ENCODE data around the gene AIG1.

The AIG1 gene

GRCh38 chr6:143197377-143197776 is 136.7 kb downstream of the AIG1 start:
- no peak for DNase-seq (ENCODE audit: extremely low read depth, low read depth)
- H3K4me3 ChIP-seq (replicated peaks; ENCODE audit: low read depth, low read length): no peak overlapping the region
- no peak for TF ChIP-seq CTCF (IDR thresholded peaks at IDR 0.05; ENCODE audit: low read depth, low read length, missing control alignments)

- DNase-seq (ENCODE audit: extremely low read depth, low read depth): no peak
- no peak for TF ChIP-seq CTCF (IDR thresholded peaks at IDR 0.05; ENCODE audit: low read depth, low read length, missing control alignments)
Observed at GRCh38 chr6:143198312-143198711, 137.6 kb downstream of the AIG1 start.

DNA sequence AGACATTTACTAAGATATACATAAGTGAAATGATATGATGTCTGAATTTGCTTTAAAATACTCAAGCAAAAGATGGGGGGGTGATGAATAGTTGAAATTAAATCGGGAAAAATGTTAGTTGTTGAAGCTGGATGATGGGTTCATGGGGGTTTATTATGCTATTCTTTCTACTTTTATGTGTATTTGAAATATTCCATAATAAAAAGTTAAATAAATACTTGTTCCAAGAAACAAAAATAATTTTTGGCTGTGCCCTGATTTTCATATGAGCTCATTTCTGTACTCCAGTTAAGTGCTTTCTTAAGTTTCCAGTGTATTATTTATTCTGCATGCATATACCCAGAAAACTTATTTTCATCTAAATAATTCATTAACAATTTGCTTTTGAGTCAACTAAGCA is 138.6 kb downstream of the AIG1 start:
- no peak for DNase-seq (ENCODE audit: extremely low read depth, low read depth)
- TF ChIP-seq CTCF (IDR thresholded peaks at IDR 0.05; ENCODE audit: low read depth, low read length, missing control alignments): no peak
- H3K4me3 ChIP-seq (replicated peaks; ENCODE audit: low read depth, low read length): no peak overlapping the region

More at GRCh38 chr6:143198312-143198711, 137.6 kb downstream of the AIG1 start:
- no peak overlapping the region for H3K4me3 ChIP-seq (replicated peaks; ENCODE audit: low read depth, low read length)

- no peak overlapping the region for H3K4me3 ChIP-seq (replicated peaks; ENCODE audit: low read depth, low read length)
- TF ChIP-seq CTCF (IDR thresholded peaks at IDR 0.05; ENCODE audit: low read depth, low read length, missing control alignments): no peak
- no peak for DNase-seq (ENCODE audit: extremely low read depth, low read depth)
Observed at GRCh38 chr6:143200167-143200770, 139.6 kb downstream of the AIG1 start.

GRCh38 chr6:143204045-143204444 is 143.4 kb downstream of the AIG1 start:
- no peak for DNase-seq (ENCODE audit: extremely low read depth, low read depth)
- no peak for TF ChIP-seq CTCF (IDR thresholded peaks at IDR 0.05; ENCODE audit: low read depth, low read length, missing control alignments)
- no peak overlapping the region for H3K4me3 ChIP-seq (replicated peaks; ENCODE audit: low read depth, low read length)

GRCh38 chr6:143205131-143205535 is 144.4 kb downstream of the AIG1 start:
- H3K4me3 ChIP-seq (replicated peaks; ENCODE audit: low read depth, low read length): no peak overlapping the region
- DNase-seq (ENCODE audit: extremely low read depth, low read depth): no peak
- no peak for TF ChIP-seq CTCF (IDR thresholded peaks at IDR 0.05; ENCODE audit: low read depth, low read length, missing control alignments)

DNA sequence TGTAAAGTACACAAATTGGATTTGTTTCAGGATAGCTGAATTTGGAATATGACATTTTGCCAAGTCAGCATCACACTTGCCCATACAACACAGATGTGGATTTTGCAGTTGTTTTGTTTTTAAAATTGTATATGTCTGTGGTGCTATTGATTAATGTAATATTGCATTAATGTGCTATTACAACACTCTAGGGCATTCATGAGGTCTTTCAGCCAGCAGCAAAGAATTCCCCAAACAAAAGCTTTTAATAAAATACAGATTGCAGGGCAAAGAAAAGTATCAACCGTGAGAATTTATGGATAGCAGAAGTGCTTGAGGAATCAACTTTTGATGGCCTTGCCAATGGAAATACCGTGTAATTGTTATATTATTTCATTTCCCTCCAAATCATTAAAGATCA is 144.9 kb downstream of the AIG1 start:
- H3K4me3 ChIP-seq (replicated peaks; ENCODE audit: low read depth, low read length): no peak overlapping the region
- TF ChIP-seq CTCF (IDR thresholded peaks at IDR 0.05; ENCODE audit: low read depth, low read length, missing control alignments): no peak
- no peak for DNase-seq (ENCODE audit: extremely low read depth, low read depth)

All from HFF-Myc (cell line).